Measurements from ENCODE around the gene THAP4. TPM values are rescaled to one million over a fixed set of nuclear protein-coding genes. Genes with fewer than 3 reads are reported as not detected.

THAP4 gene
- total RNA-seq, 3 donors from 2014 or later (not counting 1 experiment from before 2014, with no cell fraction given) = 19.8 to 29.2 (median 27.8) TPM

- peaks cover 21 to 35% of the 10 kb centered on the region in 2 donors for H3K4me1 Mint-ChIP-seq
- no peak for ATAC-seq
- no peak overlapping the region for H3K4me3 Mint-ChIP-seq
- Histone ChIP-seq H3K27ac (ENCODE audit: low read length) (no peak overlapping the region), H3K9me3 (ENCODE audit: control insufficient read depth, insufficient read depth, low read length) (no peaks in the 10 kb centered on the region), H3K4me3 (ENCODE audit: low read length) (no peak overlapping the region), H3K27me3 (ENCODE audit: control insufficient read depth, insufficient read depth, low read length) (no peaks in the 10 kb centered on the region), H3K36me3 (ENCODE audit: control insufficient read depth, insufficient read depth, low read length) (no peaks in the 10 kb centered on the region), H3K4me1 (ENCODE audit: control insufficient read depth, insufficient read depth, low read length) (peaks cover 29% of the 10 kb centered on the region)
- no peak for TF ChIP-seq CTCF (IDR thresholded peaks at IDR 0.05)
- H3K36me3 Mint-ChIP-seq = no peaks in the 10 kb centered on the region
- 96% methylated on average over 18 of the region's 20 CpGs for WGBS (ENCODE audit: insufficient coverage)
- DNase-seq = no peak
- H3K27ac Mint-ChIP-seq = peak overlapping the region; percentile 7 to 11
- H3K27me3 Mint-ChIP-seq (ENCODE audit: low read depth in 2 of 2) = no peaks in the 10 kb centered on the region
- intact Hi-C loops (cut with micrococcal nuclease) = loop anchor here (5.0 kb wide), 1 partner anchor 255 kb away; the partner anchor contains the start of gene FARP2
- no peaks in the 10 kb centered on the region for H3K9me3 Mint-ChIP-seq
These were observed 24.6 kb downstream of the THAP4 start for GRCh38 chr2:241612156-241613016.

DNA sequence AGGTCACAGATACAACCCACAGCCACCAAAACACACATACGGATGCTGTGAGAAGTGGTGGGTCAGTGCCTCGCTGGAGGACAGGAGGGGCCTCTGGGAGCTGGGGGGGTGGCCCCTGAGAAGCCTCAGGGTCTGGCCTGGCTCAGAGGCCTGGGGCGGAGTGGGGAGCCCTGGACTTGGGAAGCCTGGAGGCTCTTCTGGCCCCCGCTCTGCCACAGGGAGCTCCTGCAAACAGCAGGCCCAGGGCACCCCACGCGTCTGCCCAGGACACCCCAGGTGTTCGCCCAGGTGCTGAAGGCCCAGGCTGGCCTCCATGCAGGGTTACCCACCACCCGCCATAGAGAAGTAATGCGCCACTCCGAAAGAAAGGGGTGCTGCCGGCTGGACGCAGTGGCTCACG, 25.9 kb downstream of the THAP4 start:
- Histone ChIP-seq H3K27me3 (ENCODE audit: control insufficient read depth, insufficient read depth, low read length) (no peaks in the 10 kb centered on the region), H3K4me3 (ENCODE audit: low read length) (no peak overlapping the region), H3K4me1 (ENCODE audit: control insufficient read depth, insufficient read depth, low read length) (peaks cover 24% of the 10 kb centered on the region), H3K36me3 (ENCODE audit: control insufficient read depth, insufficient read depth, low read length) (peaks cover 2% of the 10 kb centered on the region), H3K27ac (ENCODE audit: low read length) (peak overlapping the region; percentile 62), H3K9me3 (ENCODE audit: control insufficient read depth, insufficient read depth, low read length) (no peaks in the 10 kb centered on the region)
- no peaks in the 10 kb centered on the region for H3K27me3 Mint-ChIP-seq (ENCODE audit: low read depth in 2 of 2)
- DNase-seq = no peak
- TF ChIP-seq CTCF (IDR thresholded peaks at IDR 0.05) = no peak
- 93% methylated on average over 13 of the region's 13 CpGs for WGBS (ENCODE audit: insufficient coverage)
- peaks cover 17 to 25% of the 10 kb centered on the region in 2 donors for H3K4me1 Mint-ChIP-seq
- no peaks in the 10 kb centered on the region for H3K9me3 Mint-ChIP-seq
- peak overlapping the region; percentile 76 to 92 for H3K27ac Mint-ChIP-seq
- H3K4me3 Mint-ChIP-seq = peak overlapping the region; percentile 52
- no peak for ATAC-seq
- no peaks in the 10 kb centered on the region for H3K36me3 Mint-ChIP-seq
- intact Hi-C loops (cut with micrococcal nuclease) = loop anchor here (5.0 kb wide), 1 partner anchor 254 kb away; the partner anchor contains the start of gene FARP2

- Histone ChIP-seq H3K27ac (ENCODE audit: low read length) (peak overlapping the region; percentile 62), H3K9me3 (ENCODE audit: control insufficient read depth, insufficient read depth, low read length) (no peaks in the 10 kb centered on the region), H3K36me3 (ENCODE audit: control insufficient read depth, insufficient read depth, low read length) (peaks cover 5% of the 10 kb centered on the region), H3K27me3 (ENCODE audit: control insufficient read depth, insufficient read depth, low read length) (no peaks in the 10 kb centered on the region), H3K4me1 (ENCODE audit: control insufficient read depth, insufficient read depth, low read length) (peaks cover 24% of the 10 kb centered on the region), H3K4me3 (ENCODE audit: low read length) (peak overlapping the region; percentile 37)
- DNase-seq (peak; percentile 89 to 94), ATAC-seq (peak; percentile 96 to 99 (median 97))
- TF ChIP-seq CTCF (IDR thresholded peaks at IDR 0.05) = peak; percentile 70
- peak overlapping the region; percentile 90 for H3K4me3 Mint-ChIP-seq
- peak overlapping the region; percentile 76 to 92 for H3K27ac Mint-ChIP-seq
- no peaks in the 10 kb centered on the region for H3K9me3 Mint-ChIP-seq
- H3K4me1 Mint-ChIP-seq = peaks cover 17 to 20% of the 10 kb centered on the region in 2 donors
- H3K27me3 Mint-ChIP-seq (ENCODE audit: low read depth in 2 of 2) = no peaks in the 10 kb centered on the region
- H3K36me3 Mint-ChIP-seq = no peaks in the 10 kb centered on the region
- intact Hi-C loops (cut with micrococcal nuclease) = loop anchor here (5.0 kb wide), 1 partner anchor 253 kb away; the partner anchor contains the start of gene FARP2
- WGBS (ENCODE audit: insufficient coverage) = 9% methylated on average over 76 of the region's 76 CpGs
These were observed 26.8 kb downstream of the THAP4 start for GRCh38 chr2:241609859-241610793.
